CD4-positive, alpha-beta T cell treated with Interleukin-12 subunit alpha and Interleukin-12 subunit beta, for 1 hour (primary cell): ENCODE measurements around the gene PTPRJ.

Experiments used
- DNase-seq: peaks from one replicate; pipeline ENCODE4 v3.0.0-alpha.2; 2020

The PTPRJ gene

GRCh38 chr11:48096588-48097525 lies 116.5 kb downstream of the PTPRJ start:
- DNase-seq = no peak

GRCh38 chr11:48098024-48098423 lies 117.7 kb downstream of the PTPRJ start:
- no peak for DNase-seq

- no peak for DNase-seq
Measured at GRCh38 chr11:48099916-48100446, 119.6 kb downstream of the PTPRJ start.

GRCh38 chr11:48101044-48101733 lies 120.8 kb downstream of the PTPRJ start:
- no peak for DNase-seq

GRCh38 chr11:48101958-48102357 lies 121.6 kb downstream of the PTPRJ start:
- DNase-seq = no peak

GRCh38 chr11:48103621-48104567 lies 123.5 kb downstream of the PTPRJ start:
- no peak for DNase-seq

GRCh38 chr11:48104568-48104924 lies 124.2 kb downstream of the PTPRJ start:
- no peak for DNase-seq

GRCh38 chr11:48105096-48105990 lies 125.0 kb downstream of the PTPRJ start:
- no peak for DNase-seq

GRCh38 chr11:48106166-48106565 lies 125.8 kb downstream of the PTPRJ start:
- DNase-seq = no peak

- DNase-seq = peak; percentile 37
Measured at GRCh38 chr11:48107188-48107704, 126.9 kb downstream of the PTPRJ start.

- DNase-seq = no peak
Measured at GRCh38 chr11:48108231-48109045, 128.1 kb downstream of the PTPRJ start.

GRCh38 chr11:48109046-48109666 lies 128.8 kb downstream of the PTPRJ start:
- peak; percentile 53 for DNase-seq

GRCh38 chr11:48110509-48110766 lies 130.1 kb downstream of the PTPRJ start:
- no peak for DNase-seq

- no peak for DNase-seq
Measured at GRCh38 chr11:48111891-48112290, 131.5 kb downstream of the PTPRJ start.

- DNase-seq = no peak
Measured at GRCh38 chr11:48114740-48115139, 134.4 kb downstream of the PTPRJ start.

- peak; percentile 9 for DNase-seq
Measured at GRCh38 chr11:48116437-48117228, 136.3 kb downstream of the PTPRJ start.

GRCh38 chr11:48122246-48122645 lies 141.9 kb downstream of the PTPRJ start:
- DNase-seq = no peak

- no peak for DNase-seq
Measured at GRCh38 chr11:48122656-48123055, 142.3 kb downstream of the PTPRJ start.

- DNase-seq = no peak
Measured at GRCh38 chr11:48123254-48123875, 143.0 kb downstream of the PTPRJ start.
